ENCODE results near the gene USP24. TPM values are rescaled to one million over a fixed set of nuclear protein-coding genes. Genes with fewer than 3 reads are reported as not detected.

Gene USP24
- total RNA-seq, 1 experiment from 2014 or later: 35.3 TPM

DNA sequence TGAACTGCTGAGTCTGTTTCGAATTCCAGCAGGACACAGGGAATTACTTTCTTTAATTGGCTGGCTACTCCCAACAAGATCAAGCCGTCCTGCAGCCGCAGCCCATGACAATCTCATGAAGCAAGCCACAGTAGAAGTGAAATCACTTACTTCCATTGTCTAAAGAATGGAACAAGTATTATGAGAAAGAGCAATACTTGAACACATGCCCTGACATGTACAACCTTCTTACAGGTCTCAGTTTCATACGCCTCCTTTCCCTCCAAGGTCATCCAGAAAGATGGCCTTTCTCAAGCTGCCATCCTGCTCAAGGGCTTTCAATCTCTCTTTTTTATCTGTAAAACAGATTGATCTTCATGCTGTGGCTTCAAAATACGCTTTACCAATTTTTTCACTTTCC lies 90.7 kb downstream of the USP24 start:
- Mint-ChIP-seq H3K4me1 (no peaks in the 10 kb centered on the region), H3K4me3 (no peak overlapping the region), H3K27ac (peak overlapping the region in 1 of 3 experiments; percentile 47; a peak in 1 of 7 replicates), H3K36me3 (ENCODE audit: insufficient read depth in 1 of 3, low read depth in 3 of 3) (peaks cover 49 to 84% (median 71%) of the 10 kb centered on the region in 3 experiments; a peak in 6 of 7 replicates), H3K27me3 (ENCODE audit: low read depth) (no peaks in the 10 kb centered on the region), H3K9me3 (no peaks in the 10 kb centered on the region)
- Histone ChIP-seq H4K91ac (ENCODE audit: insufficient read length, low read depth, low read length) (no peak overlapping the region), H2BK120ac (ENCODE audit: low read depth, low read length, poor library complexity, severe bottlenecking) (no peak overlapping the region), H3K18ac (ENCODE audit: insufficient read length, low read depth, low read length) (no peak overlapping the region), H2BK5ac (ENCODE audit: insufficient read length, low read length) (no peak overlapping the region), H2BK15ac (ENCODE audit: low read depth, low read length) (no peak overlapping the region), H3K23ac (ENCODE audit: insufficient read length, low read depth, low read length) (no peak overlapping the region), H4K5ac (ENCODE audit: insufficient read length, low read depth, low read length) (no peak overlapping the region), H3K27ac (ENCODE audit: insufficient read length, low read depth, low read length) (no peak overlapping the region), H3T11ph (ENCODE audit: low read length) (no peak overlapping the region), H3K4ac (ENCODE audit: low read depth, low read length) (no peak overlapping the region), H3K4me1 (ENCODE audit: insufficient read depth, low read length) (no peaks in the 10 kb centered on the region), H3K23me2 (ENCODE audit: insufficient read length, low read depth, low read length, poor library complexity, severe bottlenecking) (no peaks in the 10 kb centered on the region), H2BK20ac (ENCODE audit: low read depth, low read length, poor library complexity, severe bottlenecking) (no peak overlapping the region), H2BK12ac (ENCODE audit: insufficient read length, low read depth, low read length) (no peak overlapping the region), H3K56ac (ENCODE audit: insufficient read length, low read depth, low read length) (no peak overlapping the region), H3K79me1 (ENCODE audit: insufficient read depth, low read depth, low read length, poor library complexity, severe bottlenecking) (no peaks in the 10 kb centered on the region), H2AK5ac (ENCODE audit: insufficient read length, low read length) (no peak overlapping the region), H3K9ac (ENCODE audit: extremely low read depth, insufficient read length, low read length) (no peak overlapping the region), H3K27me3 (ENCODE audit: insufficient read depth, low read length) (no peaks in the 10 kb centered on the region), H4K20me1 (ENCODE audit: control insufficient read depth, insufficient read depth, insufficient read length) (no peaks in the 10 kb centered on the region), H3K9me3 (ENCODE audit: control insufficient read depth, low read depth, low read length) (no peaks in the 10 kb centered on the region), H3K79me2 (ENCODE audit: insufficient read depth, low read length) (no peaks in the 10 kb centered on the region), H3K14ac (ENCODE audit: insufficient read depth, low read length) (no peak overlapping the region), H2AFZ (ENCODE audit: low read length) (no peak overlapping the region), H3K4me2 (ENCODE audit: insufficient read depth, insufficient read length, low read length) (no peak overlapping the region), H4K8ac (replicated peaks; ENCODE audit: insufficient read length, low read depth, low read length) (no peak overlapping the region)
- no CpG with 5 or more reads among the region's 5 CpGs for WGBS (ENCODE audit: extremely low coverage, insufficient read length, low lambda C conversion rate)
- DNase-seq: no peak
- TF ChIP-seq, protein P1, sequence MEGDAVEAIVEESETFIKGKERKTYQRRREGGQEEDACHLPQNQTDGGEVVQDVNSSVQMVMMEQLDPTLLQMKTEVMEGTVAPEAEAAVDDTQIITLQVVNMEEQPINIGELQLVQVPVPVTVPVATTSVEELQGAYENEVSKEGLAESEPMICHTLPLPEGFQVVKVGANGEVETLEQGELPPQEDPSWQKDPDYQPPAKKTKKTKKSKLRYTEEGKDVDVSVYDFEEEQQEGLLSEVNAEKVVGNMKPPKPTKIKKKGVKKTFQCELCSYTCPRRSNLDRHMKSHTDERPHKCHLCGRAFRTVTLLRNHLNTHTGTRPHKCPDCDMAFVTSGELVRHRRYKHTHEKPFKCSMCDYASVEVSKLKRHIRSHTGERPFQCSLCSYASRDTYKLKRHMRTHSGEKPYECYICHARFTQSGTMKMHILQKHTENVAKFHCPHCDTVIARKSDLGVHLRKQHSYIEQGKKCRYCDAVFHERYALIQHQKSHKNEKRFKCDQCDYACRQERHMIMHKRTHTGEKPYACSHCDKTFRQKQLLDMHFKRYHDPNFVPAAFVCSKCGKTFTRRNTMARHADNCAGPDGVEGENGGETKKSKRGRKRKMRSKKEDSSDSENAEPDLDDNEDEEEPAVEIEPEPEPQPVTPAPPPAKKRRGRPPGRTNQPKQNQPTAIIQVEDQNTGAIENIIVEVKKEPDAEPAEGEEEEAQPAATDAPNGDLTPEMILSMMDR (conservative IDR thresholded peaks at IDR 0.05): no peak

Measured in H9 (cell line).